HepG2 (cell line): ENCODE data around the gene PPP6R2. TPM values are rescaled to one million over a fixed set of nuclear protein-coding genes. Genes with fewer than 3 reads are reported as not detected.

Source experiments
- ARNT2 ChIP-seq: sonication (generic); formaldehyde crosslinking; IDR thresholded peaks from 2 replicates; pipeline ENCODE4 v1.8.0; 2022; ENCODE audit warnings: mild to moderate bottlenecking, low read depth, missing genetic modification reagents, moderate library complexity
- CAMTA2 ChIP-seq: sonication (generic); formaldehyde crosslinking; IDR thresholded peaks from 2 replicates; pipeline ENCODE4 v1.4.0; 2020; ENCODE audit warnings: mild to moderate bottlenecking, missing genetic modification reagents, borderline replicate concordance
- CBX5 ChIP-seq: sonication (generic); formaldehyde crosslinking; IDR thresholded peaks from 2 replicates; pipeline ENCODE4 v1.4.0; 2020; ENCODE audit warnings: missing genetic modification reagents, borderline replicate concordance
- DNMT1 ChIP-seq: sonication (generic); formaldehyde crosslinking; IDR thresholded peaks from 2 replicates; pipeline ENCODE4 v1.5.1; 2020; ENCODE audit warnings: mild to moderate bottlenecking, missing genetic modification reagents
- FOXA1 ChIP-seq, 2 experiments: fragments of 450-650 bp in 1 of 2; sonication (generic) in 1 of 2; formaldehyde crosslinking in 1 of 2; IDR thresholded peaks; 2 replicates each; pipeline versions ENCODE4 v1.4.0 to v1.6.1; 2016 to 2020; ENCODE audit warnings: missing genetic modification reagents in 1 of 2
- MLX ChIP-seq: IDR thresholded peaks from 2 replicates; pipeline ENCODE4 v1.6.1; 2016
- MTF2 ChIP-seq: sonication (generic); formaldehyde crosslinking; IDR thresholded peaks from 2 replicates; pipeline ENCODE4 v1.5.0; 2020; ENCODE audit warnings: missing genetic modification reagents, borderline replicate concordance
- NR2F6 ChIP-seq, 2 experiments: IDR thresholded peaks; 2 replicates each; pipeline ENCODE4 v1.6.1; 2016; ENCODE audit warnings: antibody characterized with exemption in 1 of 2, mild to moderate bottlenecking in 1 of 2
- RFX1 ChIP-seq: fragments of 450-650 bp; IDR thresholded peaks from 2 replicates; pipeline ENCODE4 v1.6.1; 2017
- SAP130 ChIP-seq: IDR thresholded peaks from 2 replicates; pipeline ENCODE4 v1.6.1; 2016; ENCODE audit warnings: low read depth
- SNAPC5 ChIP-seq: sonication (generic); formaldehyde crosslinking; IDR thresholded peaks from 2 replicates; pipeline ENCODE4 v1.8.1; 2023; ENCODE audit warnings: mild to moderate bottlenecking, missing genetic modification reagents, borderline replicate concordance
- STAT6 ChIP-seq: sonication (generic); formaldehyde crosslinking; IDR thresholded peaks from 2 replicates; pipeline ENCODE4 v1.4.0; 2020; ENCODE audit warnings: missing genetic modification reagents, mild to moderate bottlenecking, borderline replicate concordance
- THAP11 ChIP-seq: IDR thresholded peaks from 2 replicates; pipeline ENCODE4 v1.6.1; 2016; ENCODE audit warnings: missing biosample characterization, missing genetic modification reagents
- TRIM24 ChIP-seq: sonication (generic); formaldehyde crosslinking; IDR thresholded peaks from 2 replicates; pipeline ENCODE4 v1.8.0; 2022; ENCODE audit warnings: mild to moderate bottlenecking, missing genetic modification reagents
- ZBTB25 ChIP-seq: IDR thresholded peaks from 2 replicates; pipeline ENCODE4 v1.6.1; 2018; ENCODE audit warnings: missing genetic modification reagents
- ZMYM3 ChIP-seq: sonication (generic); formaldehyde crosslinking; IDR thresholded peaks from 2 replicates; pipeline ENCODE4 v1.5.1; 2020; ENCODE audit warnings: mild to moderate bottlenecking, missing genetic modification reagents
- ZNF121 ChIP-seq: sonication (generic); formaldehyde crosslinking; IDR thresholded peaks from 2 replicates; pipeline ENCODE4 v1.5.0; 2020; ENCODE audit warnings: mild to moderate bottlenecking, missing genetic modification reagents
- ZNF224 ChIP-seq: sonication (generic); formaldehyde crosslinking; IDR thresholded peaks from 2 replicates; pipeline ENCODE4 v1.5.0; 2020; ENCODE audit warnings: mild to moderate bottlenecking, missing genetic modification reagents
- ZNF337 ChIP-seq: sonication (generic); formaldehyde crosslinking; IDR thresholded peaks from 2 replicates; pipeline ENCODE4 v1.5.1; 2020; ENCODE audit warnings: missing genetic modification reagents, low read depth, mild to moderate bottlenecking, borderline replicate concordance
- ZNF569 ChIP-seq: sonication (generic); formaldehyde crosslinking; IDR thresholded peaks from 2 replicates; pipeline ENCODE4 v1.5.0; 2020; ENCODE audit warnings: mild to moderate bottlenecking, missing genetic modification reagents, moderate library complexity, borderline replicate concordance
- ZNF574 ChIP-seq: sonication (generic); formaldehyde crosslinking; IDR thresholded peaks from 2 replicates; pipeline ENCODE4 v1.4.0; 2020; ENCODE audit warnings: missing genetic modification reagents
- polyA plus RNA-seq, 8 experiments: library from polyadenylated mRNA; depleted of rRNA in 3 of 8; stranded (reverse) in 7 of 8; unstranded in 1 of 8; fragments of >200 nt; fragmentation: Illumina TruSeq in 4 of 8; extraction: Trizol in 4 of 8; gene quantifications; 2 replicates each; pipeline versions ENCODE4 v1.2.1 to v1.2.3, GENCODE V29; 2011 to 2016; ENCODE audit warnings: low read depth in 4 of 8, missing spikeins in 1 of 8, mixed read lengths in 1 of 8; ENCODE audit not compliant: insufficient read depth in 1 of 8
- total RNA-seq, 5 experiments: library from RNA; depleted of rRNA; stranded (reverse); fragments of >200 nt; fragmentation: Illumina TruSeq; extraction: Trizol; gene quantifications; 2 replicates each; pipeline ENCODE4 v1.2.3, GENCODE V29; 2016; ENCODE audit warnings: low read depth in 1 of 5

Gene PPP6R2
- total and polyA plus RNA-seq, 2 of the 13 experiments (the other 11 are each of a cell fraction or from before 2014, with no cell fraction given), result 55.0 to 102 TPM

GRCh38 chr22:50310031-50310722 lies 33.0 kb upstream of the PPP6R2 start (continued):
- TF ChIP-seq MLX (CRISPR knock-in tag) (no peak), NR2F6 (IDR thresholded peaks at IDR 0.05) (no peak), NR2F6 (CRISPR knock-in tag; IDR thresholded peaks at IDR 0.05) (peak; percentile 25; the same call in 1 of the 2 replicates), SNAPC5 (CRISPR knock-in tag) (no peak), ZNF121 (CRISPR knock-in tag) (peak; percentile 56; the same call in 1 of the 2 replicates), ZNF224 (CRISPR knock-in tag) (0 out of 2 replicates have a peak, but pooled peaks have one; percentile 26), RFX1 (no peak), DNMT1 (CRISPR knock-in tag) (no peak), ZBTB25 (CRISPR knock-in tag) (no peak), STAT6 (CRISPR knock-in tag) (no peak), SAP130 (peak; percentile 51), ZNF574 (CRISPR knock-in tag) (peak; percentile 96), MTF2 (no peak), CBX5 (CRISPR knock-in tag) (no peak), THAP11 (0 out of 2 replicates have a peak, but pooled peaks have one; percentile 25), CAMTA2 (CRISPR knock-in tag) (no peak), ZNF337 (CRISPR knock-in tag) (no peak), FOXA1 (IDR thresholded peaks at IDR 0.05) (no peak), FOXA1 (CRISPR knock-in tag; IDR thresholded peaks at IDR 0.05) (no peak), TRIM24 (CRISPR knock-in tag) (no peak), ARNT2 (0 out of 2 replicates have a peak, but pooled peaks have one; percentile 21), ZNF569 (no peak), ZMYM3 (peak; percentile 91)
